Ramos (cell line): ENCODE results near the gene TRMT112.

Experiments used
- in situ Hi-C: fragments of 300-500 bp; cut with MboI; formaldehyde crosslinking; loops from one replicate; pipeline ENCODE4 v1.14.3; 2022; ENCODE audit warnings: low sequenced_read_pairs; ENCODE audit not compliant: unreplicated experiment

Gene TRMT112

GRCh38 chr11:64283092-64283491 lies 34.3 kb downstream of the TRMT112 start:
- in situ Hi-C loops: no loop called here

- in situ Hi-C loops: no loop called here
These were observed 35.2 kb downstream of the TRMT112 start for GRCh38 chr11:64281957-64282770.

GRCh38 chr11:64278576-64279190 lies 38.7 kb downstream of the TRMT112 start:
- in situ Hi-C loops: no loop called here

- in situ Hi-C loops: no loop called here
These were observed 40.5 kb downstream of the TRMT112 start for GRCh38 chr11:64276653-64277431.

- in situ Hi-C loops: no loop called here
These were observed 41.5 kb downstream of the TRMT112 start for GRCh38 chr11:64275841-64276240.

GRCh38 chr11:64275031-64275800 lies 42.1 kb downstream of the TRMT112 start:
- in situ Hi-C loops: no loop called here

- in situ Hi-C loops: no loop called here
These were observed 47.7 kb downstream of the TRMT112 start for GRCh38 chr11:64269540-64270220.

- in situ Hi-C loops: no loop called here
These were observed 48.3 kb downstream of the TRMT112 start for GRCh38 chr11:64268893-64269539.

- in situ Hi-C loops: no loop called here
These were observed 49.1 kb downstream of the TRMT112 start for GRCh38 chr11:64268025-64268892.

GRCh38 chr11:64267207-64267945 lies 50.0 kb downstream of the TRMT112 start:
- in situ Hi-C loops: no loop called here
